PFSK-1 (cell line): Measurements from ENCODE around the gene CARMIL1.

Experiments used
- FOXP2 ChIP-seq: optimal IDR thresholded peaks from 2 replicates; pipeline ENCODE3; 2011; ENCODE audit warnings: borderline replicate concordance, control low read depth, inconsistent platforms; ENCODE audit not compliant: insufficient read depth; ENCODE audit errors: extremely low read length, extremely low read depth
- POLR2AphosphoS5 ChIP-seq: IDR thresholded peaks from 2 replicates; pipeline ENCODE4 v1.6.1; 2012; ENCODE audit warnings: low read depth, mild to moderate bottlenecking, control low read depth, low read length, moderate library complexity
- REST ChIP-seq, 2 experiments: IDR thresholded peaks; 2 replicates each; pipeline versions ENCODE4 v1.6.1 to v1.8.0; 2011 to 2012; ENCODE audit warnings: low read depth in 2 of 2, low read length in 2 of 2, control low read depth in 1 of 2, inconsistent platforms in 1 of 2, mild to moderate bottlenecking in 1 of 2, moderate library complexity in 1 of 2; ENCODE audit not compliant: insufficient read depth in 1 of 2
- SIN3A ChIP-seq: IDR thresholded peaks from 2 replicates; pipeline ENCODE4 v1.6.1; 2012; ENCODE audit warnings: mild to moderate bottlenecking, low read length, moderate library complexity, borderline replicate concordance; ENCODE audit not compliant: insufficient read depth
- TAF1 ChIP-seq: IDR thresholded peaks from 2 replicates; pipeline ENCODE4 v1.6.1; 2012; ENCODE audit warnings: low read length, control low read depth, borderline replicate concordance; ENCODE audit not compliant: insufficient read depth

CARMIL1 gene

GRCh38 chr6:25458485-25458884, 179.3 kb downstream of the CARMIL1 start:
- TF ChIP-seq FOXP2 (no peak), SIN3A (no peak), REST (IDR thresholded peaks at IDR 0.05; ENCODE audit: insufficient read depth in 1 of 2, low read depth in 2 of 2, low read length in 2 of 2) (no peak), TAF1 (no peak), POLR2AphosphoS5 (no peak)

GRCh38 chr6:25462235-25462897, 183.2 kb downstream of the CARMIL1 start:
- TF ChIP-seq TAF1 (no peak), SIN3A (no peak)

GRCh38 chr6:25463441-25463840, 184.3 kb downstream of the CARMIL1 start:
- TF ChIP-seq SIN3A (no peak), TAF1 (no peak), FOXP2 (no peak), REST (IDR thresholded peaks at IDR 0.05; ENCODE audit: insufficient read depth in 1 of 2, low read depth in 2 of 2, low read length in 2 of 2) (no peak), POLR2AphosphoS5 (no peak)

- TF ChIP-seq FOXP2 (no peak), SIN3A (no peak)
Measured at GRCh38 chr6:25464225-25464624, 185.1 kb downstream of the CARMIL1 start.

- TF ChIP-seq SIN3A (no peak), TAF1 (no peak), POLR2AphosphoS5 (no peak)
Measured at GRCh38 chr6:25465941-25466340, 186.8 kb downstream of the CARMIL1 start.

GRCh38 chr6:25468881-25469280, 189.7 kb downstream of the CARMIL1 start:
- TF ChIP-seq REST (IDR thresholded peaks at IDR 0.05; ENCODE audit: insufficient read depth in 1 of 2, low read depth in 2 of 2, low read length in 2 of 2) (no peak), FOXP2 (no peak), POLR2AphosphoS5 (no peak)

- TF ChIP-seq REST (IDR thresholded peaks at IDR 0.05; ENCODE audit: insufficient read depth in 1 of 2, low read depth in 2 of 2, low read length in 2 of 2) (no peak), FOXP2 (no peak), TAF1 (no peak), POLR2AphosphoS5 (no peak), SIN3A (no peak)
Measured at GRCh38 chr6:25469797-25470388, 190.7 kb downstream of the CARMIL1 start.
